ENCODE results near the gene ID3.

The ID3 gene

DNA sequence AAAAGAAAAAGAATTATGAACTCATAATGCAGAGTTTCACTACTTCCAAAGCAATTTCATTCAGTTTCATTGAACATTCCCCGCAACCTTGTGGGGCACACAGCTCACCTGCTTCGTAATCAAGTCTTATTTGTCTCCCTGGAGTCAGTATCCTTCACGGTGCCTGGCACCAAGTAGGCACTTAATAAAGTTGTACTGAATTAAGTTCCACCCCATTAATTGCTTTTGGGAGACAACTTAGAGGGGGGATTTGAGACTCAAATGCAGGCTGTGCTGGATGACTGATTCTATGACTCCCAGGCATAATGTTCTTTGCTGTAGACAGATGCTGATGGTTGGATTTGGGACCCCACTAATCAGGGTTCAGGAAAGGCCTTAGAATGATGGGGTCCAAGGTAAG lies 6.5 kb upstream of the ID3 start:
- DNase-seq (ENCODE audit: low spot score), result no peak

DNA sequence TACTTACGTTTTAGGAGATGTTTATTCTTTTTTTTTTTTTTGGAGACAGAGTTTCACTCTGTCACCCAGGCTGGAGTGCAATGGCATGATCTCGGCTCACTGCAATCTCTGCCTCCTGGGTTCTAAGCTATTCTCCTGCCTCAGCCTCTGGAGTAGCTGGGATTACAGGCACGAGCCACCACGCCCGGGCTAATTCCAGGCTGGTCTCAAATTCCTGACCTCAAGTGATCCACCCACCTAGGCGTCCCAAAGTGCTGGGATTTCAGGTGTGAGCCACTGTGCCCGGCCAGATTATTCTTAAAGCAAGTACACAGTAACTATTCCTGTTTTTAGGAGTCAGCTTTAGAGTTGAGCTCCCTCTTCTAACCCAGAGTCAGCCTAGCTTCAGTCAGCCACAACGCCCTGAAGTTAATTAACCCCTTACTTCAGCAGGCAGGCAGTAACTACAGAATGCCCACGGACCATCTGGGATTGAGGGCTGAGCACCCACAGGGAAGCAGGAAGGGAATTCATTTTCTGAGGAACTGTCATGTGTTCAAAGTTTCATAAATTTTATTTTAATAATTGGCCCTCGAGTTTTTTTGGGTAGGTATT lies 5.3 kb upstream of the ID3 start:
- no peak for DNase-seq (ENCODE audit: low spot score)

DNA sequence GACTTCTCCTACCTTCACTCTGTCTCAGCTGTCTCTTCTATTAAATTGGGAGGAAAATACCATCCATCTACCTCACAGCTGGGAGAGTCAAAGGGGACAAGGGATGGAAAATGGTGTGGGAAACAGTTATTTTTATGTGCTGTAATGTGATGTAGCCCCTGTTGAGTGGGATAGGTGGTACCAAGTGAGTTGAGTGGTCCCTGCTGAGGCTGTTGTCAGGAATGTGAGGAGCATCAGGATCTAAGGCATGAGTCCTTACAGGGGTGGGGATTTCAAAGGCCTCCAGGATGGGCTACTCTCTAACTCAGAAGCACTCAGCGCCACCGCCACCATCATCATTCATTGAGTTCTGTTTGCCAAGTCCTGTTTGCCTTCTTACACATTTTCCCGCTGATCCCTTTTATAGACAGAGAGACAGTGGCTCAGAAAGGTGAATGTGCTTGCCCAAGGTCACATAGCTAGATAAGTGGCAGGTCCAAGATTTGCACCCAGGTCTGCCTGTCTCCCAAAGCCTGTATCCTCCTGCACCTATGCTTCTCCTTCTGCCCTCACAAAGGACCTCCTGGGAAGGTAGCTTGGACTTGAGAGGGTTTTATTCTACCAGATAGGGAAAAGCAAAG lies 4.6 kb upstream of the ID3 start:
- DNase-seq (ENCODE audit: low spot score), result no peak

GRCh38 chr1:23563003-23563402 lies 3.7 kb upstream of the ID3 start:
- DNase-seq (ENCODE audit: low spot score), result no peak

DNA sequence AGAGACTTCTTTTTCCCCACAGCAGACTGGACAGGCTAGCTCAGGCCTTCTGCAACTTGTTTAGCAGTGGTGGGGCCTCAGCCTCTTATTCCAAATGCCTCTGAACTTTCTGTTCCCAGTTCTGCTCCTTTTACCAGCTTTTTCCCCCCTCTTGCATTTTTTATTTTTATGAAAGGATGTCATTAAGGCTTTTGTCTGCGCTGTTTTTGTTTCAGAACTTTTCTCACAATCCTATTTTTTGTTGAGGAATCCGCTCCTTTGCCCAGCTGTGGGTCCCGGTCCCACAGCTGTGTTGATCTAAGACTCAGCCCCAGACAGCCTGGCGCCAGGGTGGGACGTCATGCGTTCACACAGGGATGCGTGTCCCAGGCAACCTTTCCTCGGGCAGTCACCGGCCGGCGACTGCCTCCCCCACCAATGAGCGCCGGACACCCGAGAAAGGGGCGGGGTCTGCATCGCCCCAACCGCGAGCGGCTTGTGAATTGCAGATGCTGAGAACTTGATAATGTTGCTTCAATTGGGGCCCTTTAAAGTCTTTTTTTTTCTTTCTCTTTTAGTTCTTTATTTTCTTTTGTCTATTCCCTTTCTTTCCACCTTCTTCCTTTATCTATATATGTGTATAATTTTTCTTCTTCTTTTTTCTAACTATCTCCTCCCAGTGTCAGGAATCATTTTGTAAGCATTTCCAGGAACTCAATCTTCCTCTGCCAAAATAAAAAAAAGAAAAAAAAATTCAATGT lies 3.0 kb upstream of the ID3 start:
- DNase-seq (ENCODE audit: low spot score), result peak; percentile 94

DNA sequence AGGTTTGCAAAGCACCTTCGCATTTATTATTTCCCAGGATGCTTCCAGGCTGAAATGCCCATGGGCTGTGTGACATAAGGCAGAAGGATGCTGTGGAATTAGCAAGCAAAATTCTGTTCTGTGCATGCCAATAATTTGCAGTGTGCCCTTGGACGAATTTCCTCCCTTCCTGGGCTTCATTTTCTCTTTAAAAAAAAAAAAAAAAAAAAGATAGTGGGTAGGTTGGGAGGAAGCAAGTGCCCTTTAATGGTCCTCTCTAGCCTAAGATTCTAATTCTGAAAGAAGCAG lies 2.5 kb upstream of the ID3 start:
- DNase-seq (ENCODE audit: low spot score), result no peak

GRCh38 chr1:23561076-23561812 lies 1.9 kb upstream of the ID3 start:
- DNase-seq (ENCODE audit: low spot score), result no peak

DNA sequence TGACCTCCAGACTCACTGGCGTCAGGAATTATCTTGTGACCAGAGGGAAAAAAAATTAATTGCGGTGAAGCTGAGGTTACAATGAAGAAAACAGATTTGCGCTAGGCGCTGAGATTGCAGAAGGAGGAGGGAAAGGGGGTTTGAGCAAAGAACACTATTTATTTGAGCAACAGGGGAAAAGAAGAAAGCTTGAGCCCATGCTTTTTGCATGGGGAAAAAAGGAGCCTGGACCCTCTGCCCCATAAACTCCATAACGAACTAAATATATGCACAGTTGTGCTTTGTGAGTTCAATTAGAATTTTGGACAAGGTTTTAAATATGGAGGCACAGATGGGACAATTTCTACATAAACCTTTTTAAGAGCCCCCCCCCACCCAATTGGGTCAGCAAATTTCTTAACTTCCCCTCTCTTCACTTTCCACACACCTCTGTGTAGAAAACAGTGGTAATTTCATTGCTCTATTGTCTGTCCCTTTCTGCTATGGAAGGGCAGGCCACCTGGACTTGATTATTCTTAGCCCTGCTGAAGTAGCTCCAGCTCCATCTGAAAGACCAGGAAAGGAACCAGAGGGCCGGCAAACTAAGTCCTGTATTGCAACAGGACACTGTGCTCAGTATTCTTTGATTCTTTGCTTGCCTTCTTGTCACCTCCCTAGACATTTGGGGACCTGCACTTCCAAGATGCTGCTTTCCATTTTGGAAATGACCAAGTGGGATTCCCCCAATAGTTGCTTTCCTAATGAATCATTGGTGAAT lies 862 bp upstream of the ID3 start:
- no peak for DNase-seq (ENCODE audit: low spot score)

GRCh38 chr1:23558872-23559135 lies 497 bp downstream of the ID3 start:
- no peak for DNase-seq (ENCODE audit: low spot score)

GRCh38 chr1:23558140-23558871 lies 995 bp downstream of the ID3 start:
- DNase-seq (ENCODE audit: low spot score), result no peak

- no peak for DNase-seq (ENCODE audit: low spot score)
Measured at GRCh38 chr1:23557471-23558124, 1.7 kb downstream of the ID3 start.

DNA sequence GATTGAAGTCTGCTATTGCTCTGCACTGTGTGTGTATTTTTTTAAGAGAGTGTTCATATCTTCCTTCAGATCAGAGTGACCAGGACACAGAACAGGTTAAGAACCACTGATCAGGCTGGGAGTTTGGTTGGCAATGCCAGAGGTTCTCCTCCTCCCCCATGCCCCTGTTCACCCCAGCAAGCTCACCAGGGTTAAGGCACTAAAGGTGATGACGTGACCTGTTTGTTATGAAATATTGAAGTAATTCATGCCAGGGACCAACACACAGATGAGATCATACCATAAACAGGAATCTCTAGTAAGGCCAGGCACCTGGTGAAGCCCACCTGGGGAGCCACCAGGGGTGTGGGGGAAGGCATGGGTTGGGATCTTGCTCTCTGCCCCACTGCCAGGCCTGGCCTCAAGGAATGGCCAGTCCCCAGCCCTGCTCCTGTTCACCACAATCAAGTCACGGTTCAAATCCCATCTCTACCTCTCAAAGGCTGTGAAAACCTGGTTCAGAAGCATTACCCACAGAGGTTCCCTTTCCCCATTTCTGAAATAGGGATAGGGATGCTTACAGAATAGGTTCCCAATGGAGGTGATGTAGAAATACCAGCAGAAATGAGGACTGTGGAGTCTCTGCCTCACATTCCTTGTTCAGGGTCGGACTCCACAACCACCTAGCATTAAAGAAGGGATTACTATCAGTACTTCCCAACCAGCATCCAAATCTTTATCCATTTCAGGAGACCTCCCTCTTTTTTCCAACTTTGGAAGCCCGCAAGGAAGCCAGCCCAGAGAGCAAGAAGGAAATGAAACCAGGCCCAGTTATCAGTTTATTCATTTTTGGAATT lies 2.4 kb downstream of the ID3 start:
- no peak for DNase-seq (ENCODE audit: low spot score)

GRCh38 chr1:23555986-23556634 lies 3.2 kb downstream of the ID3 start:
- no peak for DNase-seq (ENCODE audit: low spot score)

GRCh38 chr1:23555270-23555985 lies 3.9 kb downstream of the ID3 start:
- DNase-seq (ENCODE audit: low spot score), result no peak

DNA sequence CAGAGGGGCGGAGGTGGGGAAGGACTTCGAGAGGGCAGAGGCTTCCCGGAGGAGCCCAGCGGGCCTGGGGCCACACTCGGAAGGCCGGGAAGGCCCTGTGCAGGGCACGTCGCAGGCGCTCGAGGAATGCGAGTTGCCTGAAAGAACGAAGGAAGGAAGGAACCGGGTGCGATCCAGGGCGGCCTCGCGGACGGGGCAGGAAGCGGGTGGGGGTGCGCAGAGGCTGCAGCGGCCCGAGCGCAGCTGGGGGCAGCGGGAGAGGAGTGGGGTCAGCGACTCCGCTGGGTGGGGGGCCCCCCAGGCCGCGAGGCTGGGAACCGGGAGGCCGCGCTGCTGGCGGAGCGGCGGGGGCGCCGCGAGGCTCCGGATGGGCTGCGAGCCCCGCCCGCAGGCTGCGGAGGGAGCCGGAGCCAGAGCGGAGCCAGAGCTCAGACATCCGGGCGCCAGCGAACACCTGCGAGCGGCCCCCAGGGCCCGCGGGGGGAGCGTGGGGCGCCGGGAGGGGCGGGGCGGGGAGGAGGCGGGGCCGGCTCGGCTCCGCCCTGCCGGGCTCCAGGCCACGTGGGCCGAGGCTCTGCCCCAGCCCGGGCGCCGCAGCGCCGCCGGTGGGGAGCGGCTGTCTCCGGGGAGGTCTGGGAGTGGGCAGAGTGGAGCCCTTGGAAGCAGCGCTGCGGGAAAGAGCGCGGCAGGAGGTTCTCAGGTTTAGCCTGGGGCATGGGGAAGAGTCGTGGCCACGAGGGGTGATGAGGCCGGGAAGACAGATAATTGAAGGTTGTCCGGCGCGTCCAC lies 4.6 kb downstream of the ID3 start:
- DNase-seq (ENCODE audit: low spot score), result peak; percentile 89

DNA sequence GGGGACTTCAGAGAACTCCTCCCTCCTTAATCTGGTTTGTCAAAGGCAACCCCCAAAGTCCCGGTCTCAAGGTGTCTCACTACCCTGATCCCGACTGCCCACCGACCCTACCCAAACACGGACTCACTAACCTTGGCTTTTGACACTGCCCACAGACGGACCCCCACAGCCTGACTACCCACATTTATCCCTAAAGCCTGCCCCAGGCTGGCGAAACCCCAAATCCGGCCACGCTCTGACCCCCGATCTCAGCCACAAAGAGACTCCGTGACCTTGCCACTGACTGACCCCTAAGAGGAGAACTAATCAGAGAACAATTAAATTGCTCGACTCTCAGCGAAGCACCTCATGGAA lies 5.2 kb downstream of the ID3 start:
- no peak for DNase-seq (ENCODE audit: low spot score)

DNA sequence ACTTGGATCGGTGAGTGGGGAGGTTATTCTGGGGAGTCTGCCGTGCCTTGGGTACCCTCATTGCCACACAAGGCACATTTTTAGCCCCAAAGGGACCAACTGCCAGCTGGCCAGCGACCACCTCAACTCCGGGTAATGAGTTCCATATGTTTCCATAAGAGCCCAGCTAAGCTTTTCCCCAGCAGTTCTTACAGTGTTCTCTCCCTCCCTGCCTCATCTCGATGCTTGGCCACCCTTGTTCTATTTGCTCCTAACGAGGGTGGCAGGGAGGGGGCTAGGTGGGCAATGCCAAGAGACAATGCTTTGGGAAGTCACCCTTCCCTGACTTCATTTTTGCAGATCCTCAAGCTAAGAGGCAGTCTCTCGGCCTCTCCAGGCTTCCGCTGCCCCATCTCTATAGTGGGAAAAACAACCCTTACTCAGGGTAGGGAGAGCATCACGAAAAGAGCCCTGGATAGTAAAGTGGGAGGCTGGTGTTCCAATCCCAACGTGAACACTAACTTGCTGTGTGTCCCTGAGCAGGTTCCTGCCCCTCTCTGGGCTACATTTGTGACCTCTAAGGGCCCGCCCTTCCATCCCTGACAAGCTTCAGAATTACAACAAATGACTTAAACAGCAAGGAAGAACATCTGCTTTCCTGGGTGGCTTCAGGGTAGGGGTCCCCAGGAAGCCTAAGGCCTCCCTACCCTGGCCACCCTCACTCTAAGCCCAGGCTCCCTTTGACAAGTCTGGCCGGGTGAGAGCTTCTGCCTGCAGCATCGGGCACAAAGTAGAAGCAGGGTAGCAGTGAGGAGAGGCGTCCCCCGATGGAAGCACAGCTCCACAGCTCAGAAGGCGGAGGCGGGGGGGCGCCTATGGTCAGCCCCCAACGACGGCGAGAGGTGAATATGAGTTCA lies 5.8 kb downstream of the ID3 start:
- DNase-seq (ENCODE audit: low spot score), result no peak

- DNase-seq (ENCODE audit: low spot score), result no peak
Measured at GRCh38 chr1:23551849-23552248, 7.5 kb downstream of the ID3 start.
